ENCODE data around the gene CABP7. TPM values are rescaled to one million over a fixed set of nuclear protein-coding genes. Genes with fewer than 3 reads are reported as not detected.

Gene CABP7
- total and polyA plus RNA-seq, 2 experiments from 2014 or later: 0.06 to 0.24 TPM

- H4K20me1 ChIP-seq (replicated peaks; ENCODE audit: insufficient read depth): no peaks in the 10 kb centered on the region; the same call in 1 of the 2 replicates
- peaks cover 50% of the 10 kb centered on the region for H3K4me1 ChIP-seq (ENCODE audit: insufficient read depth)
- no peaks in the 10 kb centered on the region for H3K9me2 ChIP-seq (ENCODE audit: insufficient read depth)
- H3F3A ChIP-seq (replicated peaks; ENCODE audit: low read depth): 0 out of 2 replicates have a peak, but pooled peaks cover 6% of the 10 kb centered on the region
- TF ChIP-seq NANOG (IDR thresholded peaks at IDR 0.05; ENCODE audit: borderline replicate concordance): no peak
- no peak for TF ChIP-seq ZNF331 (CRISPR knock-in tag; IDR thresholded peaks at IDR 0.05; ENCODE audit: low read depth)
- no peak for TF ChIP-seq REST (IDR thresholded peaks at IDR 0.05; ENCODE audit: unreplicated experiment)
- TF ChIP-seq EZH2 (IDR thresholded peaks at IDR 0.05; ENCODE audit: low read depth, unreplicated experiment): no peak
- TF ChIP-seq EZH2phosphoT487 (IDR thresholded peaks at IDR 0.05; ENCODE audit: unreplicated experiment): no peak
- TF ChIP-seq ZNF114 (CRISPR knock-in tag; IDR thresholded peaks at IDR 0.05): no peak
- TF ChIP-seq ZNF462 (CRISPR knock-in tag; IDR thresholded peaks at IDR 0.05): no peak
- TF ChIP-seq POLR2AphosphoS5 (IDR thresholded peaks at IDR 0.05; ENCODE audit: low read depth): no peak
- no peak for TF ChIP-seq ETS1 (IDR thresholded peaks at IDR 0.05)
- no peak for TF ChIP-seq CREB1 (CRISPR knock-in tag; IDR thresholded peaks at IDR 0.05; ENCODE audit: low read depth)
- no peak for TF ChIP-seq CTCF (conservative IDR thresholded peaks at IDR 0.05; ENCODE audit: low read depth in 2 of 2)
- no peak for TF ChIP-seq STAT1 (IDR thresholded peaks at IDR 0.05; ENCODE audit: unreplicated experiment)
- no peak for TF ChIP-seq JUNB (IDR thresholded peaks at IDR 0.05; ENCODE audit: unreplicated experiment)
- peak overlapping the region; percentile 80 for H3K4me2 ChIP-seq
- DNase-seq (ENCODE audit: low spot score) (no peak), ATAC-seq (peak; percentile 34)
- no peaks in the 10 kb centered on the region for H3K79me2 ChIP-seq (replicated peaks; ENCODE audit: insufficient read depth)
- Mint-ChIP-seq H3K4me3 (peak overlapping the region; percentile 31; the same call in 1 of the 3 replicates), H3K9me3 (no peaks in the 10 kb centered on the region; the same call in 2 of the 3 replicates), H3K36me3 (ENCODE audit: low read depth) (no peaks in the 10 kb centered on the region), H3K27me3 (ENCODE audit: insufficient read depth, low read depth, poor library complexity) (peaks cover 40% of the 10 kb centered on the region), H3K27ac (no peak overlapping the region), H3K4me1 (peaks cover 55% of the 10 kb centered on the region)
- no peak overlapping the region for H3K27ac ChIP-seq (ENCODE audit: low read depth)
- no peaks in the 10 kb centered on the region for H3K36me3 ChIP-seq (ENCODE audit: insufficient read depth)
- no peak overlapping the region for H2AFZ ChIP-seq
- peak overlapping the region; percentile 25; the same call in 1 of the 2 replicates for H3K4me3 ChIP-seq
- H3K27me3 ChIP-seq (ENCODE audit: insufficient read depth): peaks cover 23% of the 10 kb centered on the region
Measured at GRCh38 chr22:29702000-29702930, 17.5 kb upstream of the CABP7 start.
